B cell (primary cell): Measurements from ENCODE around the gene SNCAIP. TPM values are rescaled to one million over a fixed set of nuclear protein-coding genes. Genes with fewer than 3 reads are reported as not detected.

Experiments used
- ATAC-seq: fragments of 200-7000 bp; cut with Tn5 transposase; one replicate; pipeline ENCODE4 v1.10.0; 2021; ENCODE audit warnings: low read depth, mild to moderate bottlenecking, moderate number of reproducible peaks, moderate library complexity
- CTCF ChIA-PET: fragments of 350-600 bp; sonication (Branson Sonifier 250); formaldehyde crosslinking; loops from one replicate; lab custom pipeline; 2021; ENCODE audit warnings: antibody characterized with exemption, inconsistent platforms; lab: Charles Lee
- POLR2A ChIA-PET: fragments of 350-600 bp; sonication (Branson Sonifier 250); formaldehyde crosslinking; loops from one replicate; lab custom pipeline; 2021; ENCODE audit warnings: antibody characterized with exemption; lab: Charles Lee
- DNase-seq: peaks from one replicate; pipeline ENCODE4 v3.0.0; 2013
- H2AFZ ChIP-seq: 2 replicates; pipeline ENCODE4 v1.6.1; 2012; ENCODE audit warnings: mild to moderate bottlenecking, low read depth, low read length; ENCODE audit not compliant: insufficient read depth, poor library complexity, severe bottlenecking
- H3K27ac ChIP-seq, 2 donors: 1 replicate in 1 of 2; 2 replicates in 1 of 2; pipeline ENCODE4 v1.5.1; 2012 to 2013; ENCODE audit warnings: low read length in 2 of 2, mild to moderate bottlenecking in 2 of 2, moderate library complexity in 1 of 2
- H3K27me3 ChIP-seq, 4 experiments: fragments of 200-600 bp in 1 of 4; sonication (generic) in 1 of 4; replicated peaks in 1 of 4; 1 replicate in 2 of 4; 2 replicates in 2 of 4; pipeline versions ENCODE4 v1.6.1 to v1.7.0; 2013 to 2016; ENCODE audit warnings: low read length in 3 of 4, mild to moderate bottlenecking in 2 of 4, mixed read lengths in 1 of 4, moderate library complexity in 1 of 4; ENCODE audit not compliant: insufficient read depth in 4 of 4, control insufficient read depth in 3 of 4; ENCODE audit errors: control extremely low read depth in 1 of 4
- H3K36me3 ChIP-seq, 2 experiments: replicated peaks in 1 of 2; 1 replicate in 1 of 2; 2 replicates in 1 of 2; pipeline versions ENCODE4 v1.6.1 to v1.7.1; 2013; ENCODE audit warnings: low read length in 1 of 2; ENCODE audit not compliant: insufficient read depth in 2 of 2, control insufficient read depth in 1 of 2; ENCODE audit errors: control extremely low read depth in 1 of 2, extremely low read depth in 1 of 2
- H3K4me1 ChIP-seq, 2 donors: fragments of 200-600 bp in 1 of 2; sonication (generic) in 1 of 2; 1 replicate in 1 of 2; 2 replicates in 1 of 2; pipeline versions ENCODE4 v1.5.1 to v1.6.1; 2013 to 2017; ENCODE audit warnings: low read length in 2 of 2; ENCODE audit not compliant: control insufficient read depth in 2 of 2, insufficient read depth in 2 of 2
- H3K4me2 ChIP-seq: replicated peaks from 2 replicates; pipeline ENCODE3; 2012; ENCODE audit warnings: mild to moderate bottlenecking, low read depth, low read length; ENCODE audit not compliant: poor library complexity, severe bottlenecking
- H3K4me3 ChIP-seq, 5 experiments: fragments of 200-600 bp in 1 of 5; sonication (generic) in 1 of 5; 1 replicate in 3 of 5; 2 replicates in 2 of 5; pipeline versions ENCODE4 v1.5.1 to v1.7.0; 2011 to 2016; ENCODE audit warnings: low read length in 4 of 5, mild to moderate bottlenecking in 4 of 5, low read depth in 2 of 5, control low read depth in 1 of 5, moderate library complexity in 1 of 5; ENCODE audit not compliant: insufficient read depth in 1 of 5; ENCODE audit errors: control extremely low read depth in 1 of 5, extremely low read depth in 1 of 5
- H3K79me2 ChIP-seq: fragments of 200-600 bp; sonication (generic); one replicate; pipeline ENCODE4 v1.6.0; 2016; ENCODE audit warnings: low read length; ENCODE audit not compliant: control insufficient read depth, insufficient read depth
- H3K9ac ChIP-seq: fragments of 200-600 bp; sonication (generic); 2 replicates; pipeline ENCODE4 v1.6.1; 2017; ENCODE audit warnings: mild to moderate bottlenecking, low read length, moderate library complexity
- H3K9me3 ChIP-seq, 3 donors: one replicate each; pipeline versions ENCODE4 v1.6.1 to v1.7.1; 2013; ENCODE audit warnings: low read length in 2 of 3; ENCODE audit not compliant: control insufficient read depth in 2 of 3, insufficient read depth in 1 of 3; ENCODE audit errors: control extremely low read depth in 1 of 3
- H4K20me1 ChIP-seq: 2 replicates; pipeline ENCODE4 v1.6.0; 2012; ENCODE audit warnings: mild to moderate bottlenecking, low read length; ENCODE audit not compliant: insufficient read depth, control insufficient read depth, poor library complexity, severe bottlenecking
- H3K27ac Mint-ChIP-seq: one replicate; pipeline ENCODE4 v1.8.0; 2021; ENCODE audit warnings: mixed read lengths
- H3K27me3 Mint-ChIP-seq: one replicate; pipeline ENCODE4 v1.8.0; 2021; ENCODE audit warnings: mixed read lengths
- H3K4me1 Mint-ChIP-seq: one replicate; pipeline ENCODE4 v1.8.0; 2021; ENCODE audit warnings: mixed read lengths
- H3K4me3 Mint-ChIP-seq: one replicate; pipeline ENCODE4 v1.8.0; 2021; ENCODE audit warnings: mixed read lengths
- H3K9me3 Mint-ChIP-seq: one replicate; pipeline ENCODE4 v1.8.0; 2022; ENCODE audit warnings: mixed read lengths; ENCODE audit not compliant: insufficient read depth
- CTCF ChIP-seq: fragments of 200-600 bp; IDR thresholded peaks from one replicate; pipeline ENCODE4 v1.8.0; 2022; ENCODE audit warnings: antibody characterized with exemption, mild to moderate bottlenecking
- EZH2 ChIP-seq: IDR thresholded peaks from 2 replicates; pipeline ENCODE4 v1.6.1; 2012; ENCODE audit warnings: borderline replicate concordance, low read depth, mild to moderate bottlenecking, moderate library complexity, low read length; ENCODE audit not compliant: insufficient read depth, poor library complexity, severe bottlenecking
- WGBS: methylation state at CpG from one replicate; pipeline ENCODE4 v1.1.5; 2013; ENCODE audit warnings: missing lambda C conversion rate; ENCODE audit not compliant: insufficient coverage; 5-methylcytosine and 5-hydroxymethylcytosine counted together
- intact Hi-C: fragments of 100-400 bp; cut with micrococcal nuclease; formaldehyde crosslinking; loops from one replicate; pipeline ENCODE4 v1.10.0; 2022
- polyA plus RNA-seq: library from polyadenylated mRNA; depleted of rRNA; stranded (reverse); fragments of >200 nt; gene quantifications from 2 replicates; pipeline ENCODE4 v1.2.3, GENCODE V29; 2012
- total RNA-seq, 2 donors: library from RNA; stranded (reverse); fragments of 120-200 nt in 1 of 2; gene quantifications; 1 replicate in 1 of 2; 2 replicates in 1 of 2; pipeline versions ENCODE4 v1.2.3 to v1.2.4, GENCODE V29; 2013 to 2022

The SNCAIP gene
- total and polyA plus RNA-seq, 2 donors (not counting 1 experiment from before 2014, with no cell fraction given) = not detected

- no CpG with 5 or more reads among the region's 3 CpGs for WGBS
- Mint-ChIP-seq H3K9me3 (no peaks in the 10 kb centered on the region), H3K4me3 (no peak overlapping the region)
Measured at GRCh38 chr5:122390694-122391093, 78.7 kb downstream of the SNCAIP start.

GRCh38 chr5:122391621-122392020 lies 79.6 kb downstream of the SNCAIP start:
- Mint-ChIP-seq H3K9me3 (no peaks in the 10 kb centered on the region), H3K27me3 (peaks cover 4% of the 10 kb centered on the region), H3K4me1 (no peaks in the 10 kb centered on the region), H3K4me3 (no peak overlapping the region), H3K27ac (no peak overlapping the region)
- CTCF ChIA-PET = no interaction called here
- DNase-seq (no peak), ATAC-seq (no peak)
- 100% methylated on average over 1 of the region's 3 CpGs for WGBS
- Histone ChIP-seq H3K4me3 (no peak overlapping the region), H3K4me1 (no peaks in the 10 kb centered on the region), H3K27ac (no peak overlapping the region), H3K4me2 (no peak overlapping the region), H4K20me1 (no peaks in the 10 kb centered on the region), H2AFZ (no peak overlapping the region), H3K9me3 (no peaks in the 10 kb centered on the region), H3K36me3 (no peaks in the 10 kb centered on the region), H3K9ac (no peak overlapping the region), H3K79me2 (no peaks in the 10 kb centered on the region), H3K27me3 (no peaks in the 10 kb centered on the region)
- no peak for TF ChIP-seq EZH2
- no peak for TF ChIP-seq CTCF
- intact Hi-C loops = no loop called here
- POLR2A ChIA-PET = no interaction called here

More at GRCh38 chr5:122390694-122391093, 78.7 kb downstream of the SNCAIP start:
- no peaks in the 10 kb centered on the region for H3K27me3 Mint-ChIP-seq
- intact Hi-C loops = no loop called here
- H2AFZ ChIP-seq = no peak overlapping the region
- ChIA-PET POLR2A (no interaction called here), CTCF (no interaction called here)
- TF ChIP-seq EZH2 (no peak), CTCF (no peak)
- DNase-seq (no peak), ATAC-seq (no peak)
- H3K4me2 ChIP-seq = no peak overlapping the region
- no peaks in the 10 kb centered on the region for H3K4me1 Mint-ChIP-seq
- no peak overlapping the region for H3K4me3 ChIP-seq
- no peak overlapping the region for H3K27ac ChIP-seq
- no peak overlapping the region for H3K27ac Mint-ChIP-seq
- no peaks in the 10 kb centered on the region for H3K36me3 ChIP-seq
- H3K79me2 ChIP-seq = no peaks in the 10 kb centered on the region
- H3K27me3 ChIP-seq = no peaks in the 10 kb centered on the region
- H4K20me1 ChIP-seq = no peaks in the 10 kb centered on the region
- H3K4me1 ChIP-seq = no peaks in the 10 kb centered on the region
- no peak overlapping the region for H3K9ac ChIP-seq
- no peaks in the 10 kb centered on the region for H3K9me3 ChIP-seq
